SK-N-SH (cell line): ENCODE measurements around the gene IL32. TPM values are rescaled to one million over a fixed set of nuclear protein-coding genes. Genes with fewer than 3 reads are reported as not detected.
"Not testable (repeated sequence)": the region's sequence is repeated elsewhere in the genome, so short reads cannot be mapped to it uniquely, and the experiment has no call there.

Experiments
- CTCF ChIA-PET: fragments of 300-600, 350-600 bp; formaldehyde crosslinking; extraction: SDS; loops from one replicate; lab custom pipeline; 2021; lab: Yijun Ruan, JAX
- POLR2A ChIA-PET: fragments of 350-600 bp; sonication (Branson Sonifier 250); formaldehyde crosslinking; extraction: SDS; loops from one replicate; lab custom pipeline; 2020; ENCODE audit warnings: antibody characterized with exemption, inconsistent platforms; lab: Yijun Ruan, JAX
- DNase-seq: peaks from one replicate; pipeline ENCODE4 v3.0.0; 2012
- H2AFZ ChIP-seq: fragments of 200-600 bp; sonication (generic); 2 replicates; pipeline ENCODE4 v1.8.1; 2016; ENCODE audit warnings: antibody characterized with exemption, mild to moderate bottlenecking, low read depth
- H3F3A ChIP-seq: fragments of 200-600 bp; sonication (generic); replicated peaks from 2 replicates; pipeline ENCODE3; 2016; ENCODE audit warnings: antibody characterized with exemption, mild to moderate bottlenecking; ENCODE audit not compliant: insufficient read depth
- H3K27ac ChIP-seq, 2 experiments: fragments of 200-500 bp in 1 of 2; fragments of 200-600 bp in 1 of 2; sonication (Bioruptor generic) in 1 of 2; sonication (generic), shearing (Covaris generic) in 1 of 2; 2 replicates each; pipeline versions ENCODE4 v1.5.1 to v1.6.1; 2014 to 2016; ENCODE audit warnings: low read depth in 2 of 2, inconsistent platforms in 1 of 2, low read length in 1 of 2, mild to moderate bottlenecking in 1 of 2, mixed read lengths in 1 of 2
- H3K27me3 ChIP-seq: fragments of 200-600 bp; sonication (generic), shearing (Covaris generic); 2 replicates; pipeline ENCODE4 v1.6.1; 2016; ENCODE audit warnings: mixed run types; ENCODE audit not compliant: insufficient read depth
- H3K36me3 ChIP-seq, 2 experiments: fragments of 200-500 bp in 1 of 2; fragments of 200-600 bp in 1 of 2; sonication (Bioruptor generic) in 1 of 2; sonication (generic) in 1 of 2; replicated peaks in 1 of 2; 2 replicates each; pipeline versions ENCODE3 to v1.5.1; 2014 to 2016; ENCODE audit warnings: low read length in 1 of 2, mild to moderate bottlenecking in 1 of 2; ENCODE audit not compliant: insufficient read depth in 2 of 2, control insufficient read depth in 1 of 2
- H3K4me1 ChIP-seq, 2 experiments: fragments of 200-500 bp in 1 of 2; fragments of 200-600 bp in 1 of 2; sonication (Bioruptor generic) in 1 of 2; sonication (generic), shearing (Covaris generic) in 1 of 2; 2 replicates each; pipeline versions ENCODE4 v1.5.1 to v1.6.1; 2014 to 2016; ENCODE audit warnings: low read depth in 1 of 2, low read length in 1 of 2, mixed run types in 1 of 2; ENCODE audit not compliant: insufficient read depth in 2 of 2, control insufficient read depth in 1 of 2
- H3K4me2 ChIP-seq: fragments of 200-600 bp; sonication (generic), shearing (Covaris generic); 2 replicates; pipeline ENCODE4 v1.6.1; 2017; ENCODE audit warnings: mixed run types
- H3K4me3 ChIP-seq, 2 experiments: fragments of 200-500 bp in 1 of 2; fragments of 200-600 bp in 1 of 2; sonication (Bioruptor generic) in 1 of 2; sonication (generic), shearing (Covaris generic) in 1 of 2; 2 replicates each; pipeline versions ENCODE4 v1.5.1 to v1.8.1; 2014 to 2016; ENCODE audit warnings: low read depth in 2 of 2, inconsistent platforms in 1 of 2, low read length in 1 of 2, mild to moderate bottlenecking in 1 of 2, mixed read lengths in 1 of 2, moderate library complexity in 1 of 2
- H3K79me2 ChIP-seq: fragments of 200-600 bp; sonication (generic); 2 replicates; pipeline ENCODE4 v1.8.1; 2017; ENCODE audit warnings: mild to moderate bottlenecking; ENCODE audit not compliant: insufficient read depth
- H3K9ac ChIP-seq: fragments of 200-600 bp; sonication (generic); 2 replicates; pipeline ENCODE4 v1.6.1; 2017; ENCODE audit warnings: mixed run types
- H3K9me2 ChIP-seq: fragments of 200-600 bp; sonication (generic); 2 replicates; pipeline ENCODE4 v1.6.1; 2017; ENCODE audit warnings: mixed run types
- H3K9me3 ChIP-seq: fragments of 200-600 bp; sonication (generic); 2 replicates; pipeline ENCODE4 v1.6.1; 2017; ENCODE audit warnings: mixed run types, mild to moderate bottlenecking, moderate library complexity
- H4K20me1 ChIP-seq: fragments of 200-600 bp; sonication (generic); 2 replicates; pipeline ENCODE4 v1.6.1; 2017; ENCODE audit warnings: mild to moderate bottlenecking, mixed run types; ENCODE audit not compliant: insufficient read depth
- CHD2 ChIP-seq: fragments of 150-350 bp; IDR thresholded peaks from 2 replicates; pipeline ENCODE4 v1.6.1; 2018; ENCODE audit warnings: low read length; ENCODE audit not compliant: partially characterized antibody
- CTCF ChIP-seq: fragments of 200-600 bp; sonication (generic); IDR thresholded peaks from 2 replicates; pipeline ENCODE4 v1.6.1; 2017; ENCODE audit warnings: antibody characterized with exemption, mild to moderate bottlenecking, moderate library complexity
- EZH2phosphoT487 ChIP-seq: fragments of 200-600 bp; sonication (generic); IDR thresholded peaks from 2 replicates; pipeline ENCODE4 v1.6.1; 2017; ENCODE audit warnings: low read depth, mixed run types, mild to moderate bottlenecking, antibody characterized with exemption, moderate library complexity, borderline replicate concordance
- MAX ChIP-seq: IDR thresholded peaks from 2 replicates; pipeline ENCODE4 v1.4.0; 2012; ENCODE audit warnings: low read depth
- MXI1 ChIP-seq: IDR thresholded peaks from 2 replicates; pipeline ENCODE4 v1.6.1; 2012; ENCODE audit warnings: mild to moderate bottlenecking, low read depth, low read length, improper control_type of control experiment
- NFIC ChIP-seq: IDR thresholded peaks from 2 replicates; pipeline ENCODE4 v1.4.0; 2012; ENCODE audit warnings: borderline replicate concordance
- NRF1 ChIP-seq: IDR thresholded peaks from 2 replicates; pipeline ENCODE4 v1.6.1; 2012; ENCODE audit warnings: low read depth, mild to moderate bottlenecking, low read length
- POLR2AphosphoS5 ChIP-seq: IDR thresholded peaks from 2 replicates; pipeline ENCODE4 v1.6.1; 2012; ENCODE audit warnings: low read depth, low read length
- RXRA ChIP-seq: IDR thresholded peaks from 2 replicates; pipeline ENCODE4 v1.4.0; 2012; ENCODE audit warnings: low read depth, mild to moderate bottlenecking, borderline replicate concordance
- SMC3 ChIP-seq: IDR thresholded peaks from 2 replicates; pipeline ENCODE4 v1.6.1; 2012; ENCODE audit warnings: low read depth, low read length, improper control_type of control experiment
- TEAD4 ChIP-seq: IDR thresholded peaks from 2 replicates; pipeline ENCODE4 v1.4.0; 2012; ENCODE audit warnings: mild to moderate bottlenecking, borderline replicate concordance; ENCODE audit not compliant: insufficient read depth
- YY1 ChIP-seq: IDR thresholded peaks from 2 replicates; pipeline ENCODE4 v1.4.0; 2012; ENCODE audit warnings: low read depth, mild to moderate bottlenecking
- WGBS: methylation state at CpG from one replicate; pipeline ENCODE4 v1.1.6; 2017; ENCODE audit warnings: low lambda C conversion rate; 5-methylcytosine and 5-hydroxymethylcytosine counted together
- polyA plus RNA-seq, 3 experiments: library from polyadenylated mRNA; depleted of rRNA; stranded (reverse); fragments of >200 nt; gene quantifications; 2 replicates each; pipeline ENCODE4 v1.2.3, GENCODE V29; 2012

The IL32 gene
- polyA plus RNA-seq, 1 of the 3 experiments (the other 2 are of a cell fraction), result 26.4 TPM

- Histone ChIP-seq H3K4me2 (no peak overlapping the region), H3K9ac (no peak overlapping the region), H3K4me3 (no peak overlapping the region), H3K36me3 (no peaks in the 10 kb centered on the region), H3K9me2 (no peaks in the 10 kb centered on the region), H3F3A (no peaks in the 10 kb centered on the region), H4K20me1 (no peaks in the 10 kb centered on the region), H3K27me3 (peaks cover 33% of the 10 kb centered on the region), H2AFZ (no peak overlapping the region), H3K27ac (no peak overlapping the region), H3K4me1 (no peaks in the 10 kb centered on the region), H3K9me3 (no peaks in the 10 kb centered on the region), H3K79me2 (no peaks in the 10 kb centered on the region)
- WGBS, result 33% methylated on average over 7 of the region's 7 CpGs
- CTCF ChIA-PET, result no interaction called here
- DNase-seq, result no peak
- TF ChIP-seq YY1 (no peak), EZH2phosphoT487 (no peak), TEAD4 (no peak), NRF1 (no peak), RXRA (no peak), NFIC (no peak), CTCF (no peak)
- POLR2A ChIA-PET, result no interaction called here
Measured at GRCh38 chr16:3073448-3073847, 8.0 kb downstream of the IL32 start.

GRCh38 chr16:3074860-3075522 lies 9.6 kb downstream of the IL32 start:
- POLR2A ChIA-PET, result no interaction called here
- Histone ChIP-seq H3K27me3 (peaks cover 47% of the 10 kb centered on the region), H3K4me3 (no peak overlapping the region), H3K27ac (no peak overlapping the region), H3K79me2 (no peaks in the 10 kb centered on the region), H4K20me1 (no peaks in the 10 kb centered on the region), H3K9me2 (no peaks in the 10 kb centered on the region), H3K36me3 (no peaks in the 10 kb centered on the region), H3K4me2 (no peak overlapping the region), H2AFZ (no peak overlapping the region), H3K9ac (no peak overlapping the region), H3K4me1 (no peaks in the 10 kb centered on the region), H3K9me3 (no peaks in the 10 kb centered on the region), H3F3A (no peaks in the 10 kb centered on the region)
- no peak for DNase-seq
- WGBS, result 27% methylated on average over 8 of the region's 9 CpGs
- no peak for TF ChIP-seq NRF1
- no peak for TF ChIP-seq MXI1
- no peak for TF ChIP-seq POLR2AphosphoS5
- CTCF ChIA-PET, result interaction anchor here (1.0 to 1.7 kb wide), 2 partner anchors 17 to 54 kb away, joined by 3 to 5 read pairs; no protein-coding TSS in a partner anchor

GRCh38 chr16:3075523-3075915 lies 10.1 kb downstream of the IL32 start:
- peaks cover 52% of the 10 kb centered on the region for H3K27me3 ChIP-seq
- no peak for DNase-seq
- no peak overlapping the region for H3K9ac ChIP-seq
- no peaks in the 10 kb centered on the region for H3K4me1 ChIP-seq
- H3K27ac ChIP-seq, result no peak overlapping the region
- POLR2A ChIA-PET, result no interaction called here
- no peak for TF ChIP-seq CHD2
- no peak for TF ChIP-seq CTCF
- no peak for TF ChIP-seq MAX
- no peak for TF ChIP-seq POLR2AphosphoS5
- TF ChIP-seq YY1, result no peak
- no peak for TF ChIP-seq SMC3
- TF ChIP-seq, all 33 proteins: peak for 0
- H3K36me3 ChIP-seq, result no peaks in the 10 kb centered on the region
- WGBS, result 62% methylated on average over 9 of the region's 10 CpGs
- no peaks in the 10 kb centered on the region for H3K9me2 ChIP-seq
- no peaks in the 10 kb centered on the region for H3K79me2 ChIP-seq
- no peaks in the 10 kb centered on the region for H3K9me3 ChIP-seq
- H2AFZ ChIP-seq, result no peak overlapping the region
- no peak overlapping the region for H3K4me3 ChIP-seq
- H3K4me2 ChIP-seq, result no peak overlapping the region
- CTCF ChIA-PET, result interaction anchor here (1.0 to 2.1 kb wide), 4 partner anchors 13 to 54 kb away, joined by 3 to 11 read pairs (median 4); no protein-coding TSS in a partner anchor
- no peaks in the 10 kb centered on the region for H4K20me1 ChIP-seq
- H3F3A ChIP-seq, result no peaks in the 10 kb centered on the region

GRCh38 chr16:3075946-3076345 lies 10.5 kb downstream of the IL32 start:
- H4K20me1 ChIP-seq, H3K4me2 ChIP-seq, H3K36me3 ChIP-seq, H2AFZ ChIP-seq, H3K4me3 ChIP-seq, DNase-seq, H3K9me2 ChIP-seq, POLR2A ChIA-PET, H3F3A ChIP-seq, H3K9ac ChIP-seq, H3K27ac ChIP-seq, H3K9me3 ChIP-seq, H3K79me2 ChIP-seq, H3K4me1 ChIP-seq: not testable (repeated sequence)
- WGBS, result 59% methylated on average over 6 of the region's 6 CpGs
- CTCF ChIA-PET, result interaction anchor here (1.2 to 2.1 kb wide), 3 partner anchors 12 to 53 kb away, joined by 3 to 11 read pairs (median 5); no protein-coding TSS in a partner anchor
- peaks cover 56% of the 10 kb centered on the region for H3K27me3 ChIP-seq
